SJCRH30 (cell line): ENCODE data around the gene MED13L. TPM values are rescaled to one million over a fixed set of nuclear protein-coding genes. Genes with fewer than 3 reads are reported as not detected.

ENCODE experiments used
- DNase-seq, 2 experiments: peaks; one replicate each; pipeline ENCODE4 v3.0.0-alpha.2; 2015 to 2020
- H3K27ac ChIP-seq: fragments of 250-450 bp; sonication (Bioruptor Pico); 2 replicates; pipeline ENCODE4 v1.5.1; 2020; ENCODE audit warnings: mild to moderate bottlenecking, moderate library complexity
- H3K27me3 ChIP-seq: fragments of 250-450 bp; sonication (Bioruptor Pico); 2 replicates; pipeline ENCODE4 v1.5.1; 2020; ENCODE audit warnings: mild to moderate bottlenecking, moderate library complexity
- H3K36me3 ChIP-seq: fragments of 250-450 bp; sonication (Bioruptor Pico); 2 replicates; pipeline ENCODE4 v1.5.1; 2020; ENCODE audit warnings: mild to moderate bottlenecking, moderate library complexity
- H3K4me1 ChIP-seq: fragments of 250-450 bp; sonication (Bioruptor Pico); 2 replicates; pipeline ENCODE4 v1.5.1; 2020; ENCODE audit warnings: mild to moderate bottlenecking, moderate library complexity
- H3K4me3 ChIP-seq: fragments of 250-450 bp; sonication (Bioruptor Pico); 2 replicates; pipeline ENCODE4 v1.5.1; 2020; ENCODE audit warnings: mild to moderate bottlenecking, moderate library complexity
- H3K9me3 ChIP-seq: fragments of 250-450 bp; sonication (Bioruptor Pico); replicated peaks from 2 replicates; pipeline ENCODE4 v1.5.1; 2020; ENCODE audit warnings: mild to moderate bottlenecking, moderate library complexity
- total RNA-seq: library from RNA; depleted of rRNA; stranded (reverse); fragments of >200 nt; shearing (Covaris generic); gene quantifications from 2 replicates; pipeline ENCODE4 v1.2.3, GENCODE V29; 2014

MED13L gene
- total RNA-seq, 1 experiment from 2014 or later, result 62.0 TPM

GRCh38 chr12:116165036-116165425 lies 112.5 kb downstream of the MED13L start:
- Histone ChIP-seq H3K4me3 (peak overlapping the region; percentile 21; the same call in 1 of the 2 replicates), H3K9me3 (no peaks in the 10 kb centered on the region), H3K27ac (peak overlapping the region; percentile 93), H3K36me3 (no peaks in the 10 kb centered on the region), H3K27me3 (no peaks in the 10 kb centered on the region), H3K4me1 (peaks cover 21% of the 10 kb centered on the region)
- peak in 1 of 2 experiments; percentile 29 for DNase-seq

- Histone ChIP-seq H3K9me3 (no peaks in the 10 kb centered on the region), H3K27me3 (no peaks in the 10 kb centered on the region), H3K4me3 (peak overlapping the region; percentile 21; the same call in 1 of the 2 replicates), H3K27ac (peak overlapping the region; percentile 93), H3K36me3 (no peaks in the 10 kb centered on the region), H3K4me1 (peaks cover 25% of the 10 kb centered on the region)
- DNase-seq, result peak; percentile 60 to 85
These were observed 113.0 kb downstream of the MED13L start for GRCh38 chr12:116164250-116165035.

- H3K9me3 ChIP-seq, result no peaks in the 10 kb centered on the region
- peaks cover 32% of the 10 kb centered on the region for H3K4me1 ChIP-seq
- no peaks in the 10 kb centered on the region for H3K27me3 ChIP-seq
- DNase-seq, result no peak
- no peak overlapping the region for H3K4me3 ChIP-seq
- H3K36me3 ChIP-seq, result no peaks in the 10 kb centered on the region
- H3K27ac ChIP-seq, result no peak overlapping the region
These were observed 115.4 kb downstream of the MED13L start for GRCh38 chr12:116162071-116162470.

- Histone ChIP-seq H3K9me3 (no peaks in the 10 kb centered on the region), H3K4me1 (peaks cover 32% of the 10 kb centered on the region), H3K4me3 (no peak overlapping the region), H3K27ac (no peak overlapping the region), H3K36me3 (no peaks in the 10 kb centered on the region), H3K27me3 (no peaks in the 10 kb centered on the region)
- no peak for DNase-seq
These were observed 115.9 kb downstream of the MED13L start for GRCh38 chr12:116161588-116161987.

GRCh38 chr12:116160883-116161458 lies 116.5 kb downstream of the MED13L start:
- no peaks in the 10 kb centered on the region for H3K27me3 ChIP-seq
- no peaks in the 10 kb centered on the region for H3K9me3 ChIP-seq
- no peak overlapping the region for H3K27ac ChIP-seq
- peaks cover 32% of the 10 kb centered on the region for H3K4me1 ChIP-seq
- H3K4me3 ChIP-seq, result no peak overlapping the region
- no peaks in the 10 kb centered on the region for H3K36me3 ChIP-seq
- DNase-seq, result no peak

- no peaks in the 10 kb centered on the region for H3K9me3 ChIP-seq
- H3K4me1 ChIP-seq, result peaks cover 27% of the 10 kb centered on the region
- no peaks in the 10 kb centered on the region for H3K27me3 ChIP-seq
- H3K27ac ChIP-seq, result no peak overlapping the region
- H3K4me3 ChIP-seq, result no peak overlapping the region
- H3K36me3 ChIP-seq, result no peaks in the 10 kb centered on the region
- DNase-seq, result no peak
These were observed 117.3 kb downstream of the MED13L start for GRCh38 chr12:116160231-116160630.

GRCh38 chr12:116159593-116160200 lies 117.8 kb downstream of the MED13L start:
- Histone ChIP-seq H3K36me3 (no peaks in the 10 kb centered on the region), H3K27ac (no peak overlapping the region), H3K4me1 (peaks cover 22% of the 10 kb centered on the region), H3K4me3 (no peak overlapping the region), H3K27me3 (no peaks in the 10 kb centered on the region), H3K9me3 (no peaks in the 10 kb centered on the region)
- no peak for DNase-seq

- Histone ChIP-seq H3K27ac (no peak overlapping the region), H3K4me1 (peaks cover 20% of the 10 kb centered on the region), H3K27me3 (no peaks in the 10 kb centered on the region), H3K36me3 (no peaks in the 10 kb centered on the region), H3K9me3 (no peaks in the 10 kb centered on the region), H3K4me3 (no peak overlapping the region)
- peak in 1 of 2 experiments; percentile 53 for DNase-seq
These were observed 118.3 kb downstream of the MED13L start for GRCh38 chr12:116159175-116159574.

GRCh38 chr12:116157845-116158267 lies 119.6 kb downstream of the MED13L start:
- no peak for DNase-seq
- H3K9me3 ChIP-seq, result no peaks in the 10 kb centered on the region
- no peak overlapping the region for H3K4me3 ChIP-seq
- no peaks in the 10 kb centered on the region for H3K36me3 ChIP-seq
- H3K27ac ChIP-seq, result no peak overlapping the region
- peaks cover 21% of the 10 kb centered on the region for H3K4me1 ChIP-seq
- H3K27me3 ChIP-seq, result no peaks in the 10 kb centered on the region

GRCh38 chr12:116156614-116157013 lies 120.9 kb downstream of the MED13L start:
- Histone ChIP-seq H3K4me3 (no peak overlapping the region), H3K27ac (no peak overlapping the region), H3K9me3 (no peaks in the 10 kb centered on the region), H3K27me3 (no peaks in the 10 kb centered on the region), H3K36me3 (no peaks in the 10 kb centered on the region), H3K4me1 (peaks cover 32% of the 10 kb centered on the region)
- no peak for DNase-seq

GRCh38 chr12:116155383-116155782 lies 122.1 kb downstream of the MED13L start:
- DNase-seq, result no peak
- Histone ChIP-seq H3K27me3 (no peaks in the 10 kb centered on the region), H3K36me3 (no peaks in the 10 kb centered on the region), H3K4me3 (no peak overlapping the region), H3K27ac (no peak overlapping the region), H3K4me1 (peaks cover 44% of the 10 kb centered on the region), H3K9me3 (no peaks in the 10 kb centered on the region)

GRCh38 chr12:116153983-116154382 lies 123.5 kb downstream of the MED13L start:
- Histone ChIP-seq H3K4me1 (peaks cover 44% of the 10 kb centered on the region), H3K4me3 (no peak overlapping the region), H3K36me3 (no peaks in the 10 kb centered on the region), H3K27me3 (no peaks in the 10 kb centered on the region), H3K27ac (no peak overlapping the region), H3K9me3 (no peaks in the 10 kb centered on the region)
- DNase-seq, result no peak

GRCh38 chr12:116153113-116153512 lies 124.4 kb downstream of the MED13L start:
- Histone ChIP-seq H3K36me3 (no peaks in the 10 kb centered on the region), H3K27ac (no peak overlapping the region), H3K9me3 (no peaks in the 10 kb centered on the region), H3K27me3 (no peaks in the 10 kb centered on the region), H3K4me1 (peaks cover 39% of the 10 kb centered on the region), H3K4me3 (no peak overlapping the region)
- no peak for DNase-seq

- no peaks in the 10 kb centered on the region for H3K36me3 ChIP-seq
- DNase-seq, result peak; percentile 64 to 72
- H3K27ac ChIP-seq, result peak overlapping the region; percentile 24
- peaks cover 39% of the 10 kb centered on the region for H3K4me1 ChIP-seq
- no peak overlapping the region for H3K4me3 ChIP-seq
- no peaks in the 10 kb centered on the region for H3K27me3 ChIP-seq
- H3K9me3 ChIP-seq, result no peaks in the 10 kb centered on the region
These were observed 125.2 kb downstream of the MED13L start for GRCh38 chr12:116152268-116152667.

GRCh38 chr12:116150452-116150851 lies 127.0 kb downstream of the MED13L start:
- no peak overlapping the region for H3K4me3 ChIP-seq
- DNase-seq, result no peak
- no peaks in the 10 kb centered on the region for H3K9me3 ChIP-seq
- peaks cover 39% of the 10 kb centered on the region for H3K4me1 ChIP-seq
- H3K27me3 ChIP-seq, result no peaks in the 10 kb centered on the region
- no peak overlapping the region for H3K27ac ChIP-seq
- no peaks in the 10 kb centered on the region for H3K36me3 ChIP-seq
